HepG2 (cell line): Measurements from ENCODE around the gene SKP2. TPM values are rescaled to one million over a fixed set of nuclear protein-coding genes. Genes with fewer than 3 reads are reported as not detected.
A peak's percentile ranks its signal among the peaks of the same experiment; 100 is the strongest.

Experiments
- ATAC-seq: fragments of 200-7000 bp; cut with Tn5 transposase; 3 replicates; pipeline ENCODE4 v1.9.1; 2020; ENCODE audit warnings: mild to moderate bottlenecking, moderate library complexity
- BruUV-seq: library from RNA; stranded (reverse); fragments of 400-500 nt; replicated peaks from 2 replicates; lab custom pipeline; 2021; lab: Mats Ljungman, UMichigan
- CTCF ChIA-PET: fragments of 300-600 bp; formaldehyde crosslinking; extraction: SDS; loops from one replicate; lab custom pipeline; 2021; ENCODE audit warnings: low total read pairs, inconsistent platforms, low intra/inter-chr PET ratio; lab: Yijun Ruan, JAX
- POLR2A ChIA-PET: fragments of 350-600 bp; sonication (Branson Sonifier 250); formaldehyde crosslinking; loops from one replicate; lab custom pipeline; 2020; ENCODE audit warnings: antibody characterized with exemption, inconsistent platforms; lab: Yijun Ruan, JAX
- DNase-seq: peaks from one replicate; pipeline ENCODE4 v3.0.0-alpha.2; 2015; ENCODE audit warnings: low spot score
- FAIRE-seq: peaks from 3 replicates; lab custom pipeline; 2011; peaks lifted over from hg19 to GRCh38; lab: Jason Lieb, UNC
- H2AFZ ChIP-seq: one replicate; pipeline ENCODE4 v1.6.1; 2011; ENCODE audit warnings: low read length, inconsistent platforms
- H3K27ac ChIP-seq: fragments of 300-600 bp; 3 replicates; pipeline ENCODE4 v1.8.0; 2011; ENCODE audit warnings: mixed run types, mild to moderate bottlenecking, mixed read lengths, low read length, inconsistent platforms; ENCODE audit not compliant: insufficient read depth; ENCODE audit errors: extremely low read length
- H3K27me3 ChIP-seq, 2 experiments: fragments of 200-600 bp in 1 of 2; 2 replicates in 1 of 2; 3 replicates in 1 of 2; pipeline versions ENCODE4 v1.6.0 to v1.8.0; 2011; ENCODE audit warnings: low read length in 2 of 2, mild to moderate bottlenecking in 2 of 2, moderate library complexity in 2 of 2, inconsistent platforms in 1 of 2; ENCODE audit not compliant: insufficient read depth in 2 of 2, control insufficient read depth in 1 of 2
- H3K36me3 ChIP-seq, 2 experiments: fragments of 200-600 bp in 1 of 2; replicated peaks in 1 of 2; 2 replicates in 1 of 2; 3 replicates in 1 of 2; pipeline versions ENCODE4 v1.5.1 to v1.8.0; 2011; ENCODE audit warnings: low read length in 2 of 2, inconsistent platforms in 1 of 2; ENCODE audit not compliant: insufficient read depth in 2 of 2, control insufficient read depth in 1 of 2
- H3K4me1 ChIP-seq: 2 replicates; pipeline ENCODE4 v1.5.1; 2012; ENCODE audit warnings: low read length, inconsistent platforms; ENCODE audit not compliant: insufficient read depth
- H3K4me2 ChIP-seq: 2 replicates; pipeline ENCODE4 v1.6.0; 2011; ENCODE audit warnings: low read depth, low read length, inconsistent platforms
- H3K4me3 ChIP-seq, 3 experiments: fragments of 200-600 bp in 1 of 3; sonication (generic), shearing (Covaris generic) in 1 of 3; replicated peaks in 1 of 3; 2 replicates each; pipeline ENCODE4 v1.5.1; 2011 to 2016; ENCODE audit warnings: low read length in 3 of 3, inconsistent platforms in 2 of 3, low read depth in 2 of 3, mild to moderate bottlenecking in 2 of 3, control low read depth in 1 of 3, mixed read lengths in 1 of 3; ENCODE audit not compliant: insufficient read depth in 1 of 3
- H3K79me2 ChIP-seq: one replicate; pipeline ENCODE4 v1.6.1; 2011; ENCODE audit warnings: low read length, inconsistent platforms; ENCODE audit not compliant: insufficient read depth
- H3K9ac ChIP-seq: 2 replicates; pipeline ENCODE4 v1.6.0; 2011; ENCODE audit warnings: mild to moderate bottlenecking, low read depth, low read length, inconsistent platforms; ENCODE audit not compliant: insufficient read depth
- H3K9me3 ChIP-seq: 2 replicates; pipeline ENCODE4 v1.5.1; 2012; ENCODE audit warnings: mild to moderate bottlenecking, low read length
- H4K20me1 ChIP-seq: 2 replicates; pipeline ENCODE4 v1.6.0; 2011; ENCODE audit warnings: inconsistent platforms, mild to moderate bottlenecking, low read length, moderate library complexity; ENCODE audit not compliant: insufficient read depth
- ATM ChIP-seq: fragments of 450-650 bp; IDR thresholded peaks from 2 replicates; pipeline ENCODE4 v1.7.1; 2017; ENCODE audit warnings: mild to moderate bottlenecking, borderline replicate concordance
- BRD4 ChIP-seq: sonication (generic); formaldehyde crosslinking; IDR thresholded peaks from 2 replicates; pipeline ENCODE4 v1.4.0; 2020; ENCODE audit warnings: missing genetic modification reagents
- GATA4 ChIP-seq: sonication (generic); IDR thresholded peaks from 2 replicates; pipeline ENCODE4 v1.6.1; 2016; ENCODE audit warnings: antibody characterized with exemption, low read depth, borderline replicate concordance
- GPBP1L1 ChIP-seq: sonication (generic); formaldehyde crosslinking; IDR thresholded peaks from 2 replicates; pipeline ENCODE4 v1.5.0; 2020; ENCODE audit warnings: mild to moderate bottlenecking, missing genetic modification reagents
- MAFK ChIP-seq, 2 experiments: IDR thresholded peaks in 1 of 2; conservative IDR thresholded peaks in 1 of 2; 2 replicates each; pipeline ENCODE4 v1.6.1; 2011; ENCODE audit warnings: improper control_type of control experiment in 2 of 2, low read length in 2 of 2
- TERF1 ChIP-seq: sonication (generic); formaldehyde crosslinking; IDR thresholded peaks from 2 replicates; pipeline ENCODE4 v1.8.0; 2022; ENCODE audit warnings: mild to moderate bottlenecking, missing genetic modification reagents, moderate library complexity
- ZBTB7B ChIP-seq: sonication (generic); formaldehyde crosslinking; IDR thresholded peaks from 2 replicates; pipeline ENCODE4 v1.4.0; 2020; ENCODE audit warnings: missing genetic modification reagents
- ZFP36L1 ChIP-seq: sonication (generic); formaldehyde crosslinking; IDR thresholded peaks from 2 replicates; pipeline ENCODE4 v1.8.0; 2022; ENCODE audit warnings: mild to moderate bottlenecking, missing genetic modification reagents, moderate library complexity
- ZFP90 ChIP-seq: sonication (generic); formaldehyde crosslinking; IDR thresholded peaks from 2 replicates; pipeline ENCODE4 v1.8.0; 2022; ENCODE audit warnings: missing genetic modification reagents, mild to moderate bottlenecking, inconsistent platforms, borderline replicate concordance
- ZNF468 ChIP-seq: sonication (generic); formaldehyde crosslinking; IDR thresholded peaks from 2 replicates; pipeline ENCODE4 v1.8.0; 2022; ENCODE audit warnings: mild to moderate bottlenecking, moderate library complexity, missing genetic modification reagents
- ZNF496 ChIP-seq: sonication (generic); formaldehyde crosslinking; IDR thresholded peaks from 2 replicates; pipeline ENCODE4 v1.8.1; 2023; ENCODE audit warnings: mild to moderate bottlenecking, moderate library complexity, missing genetic modification reagents; ENCODE audit not compliant: insufficient replicate concordance
- ZNF597 ChIP-seq: sonication (generic); formaldehyde crosslinking; IDR thresholded peaks from 2 replicates; pipeline ENCODE4 v1.5.0; 2020; ENCODE audit warnings: missing genetic modification reagents
- WGBS: methylation state at CpG from one replicate; pipeline ENCODE4 v1.1.6; 2017; ENCODE audit warnings: low lambda C conversion rate; 5-methylcytosine and 5-hydroxymethylcytosine counted together
- in situ Hi-C: cut with HindIII; loops from 2 replicates; pipeline ENCODE4 v1.10.0; 2017; ENCODE audit warnings: low pct_unique_long_range_greater_than_20kb; ENCODE audit not compliant: extremely low pct_ligation_motif_present
- intact Hi-C: fragments of 100-400 bp; cut with micrococcal nuclease; formaldehyde crosslinking; loops from one replicate; pipeline ENCODE4 v1.10.0; 2022; ENCODE audit not compliant: unreplicated experiment
- polyA plus RNA-seq, 8 experiments: library from polyadenylated mRNA; depleted of rRNA in 3 of 8; stranded (reverse) in 7 of 8; unstranded in 1 of 8; fragments of >200 nt; fragmentation: Illumina TruSeq in 4 of 8; extraction: Trizol in 4 of 8; gene quantifications; 2 replicates each; pipeline versions ENCODE4 v1.2.1 to v1.2.3, GENCODE V29; 2011 to 2016; ENCODE audit warnings: low read depth in 4 of 8, missing spikeins in 1 of 8, mixed read lengths in 1 of 8; ENCODE audit not compliant: insufficient read depth in 1 of 8
- total RNA-seq, 5 experiments: library from RNA; depleted of rRNA; stranded (reverse); fragments of >200 nt; fragmentation: Illumina TruSeq; extraction: Trizol; gene quantifications; 2 replicates each; pipeline ENCODE4 v1.2.3, GENCODE V29; 2016; ENCODE audit warnings: low read depth in 1 of 5

Gene SKP2
- total and polyA plus RNA-seq, 2 of the 13 experiments (the other 11 are each of a cell fraction or from before 2014, with no cell fraction given): 29.6 to 84.1 TPM

- TF ChIP-seq GPBP1L1 (CRISPR knock-in tag): no peak
- no peak for TF ChIP-seq ZNF468 (CRISPR knock-in tag)
Measured at GRCh38 chr5:36162810-36163486, 11.0 kb downstream of the SKP2 start (continued).

GRCh38 chr5:36164461-36164860 lies 12.6 kb downstream of the SKP2 start:
- no peaks in the 10 kb centered on the region; the same call in 1 of the 2 replicates for H4K20me1 ChIP-seq
- TF ChIP-seq BRD4 (CRISPR knock-in tag) (no peak), MAFK (conservative IDR thresholded peaks at IDR 0.05 in 1 of 2, IDR thresholded peaks at IDR 0.05 in 1 of 2; ENCODE audit: low read length in 2 of 2) (peak; percentile 34 to 38; a peak in 3 of 4 replicates)
- intact Hi-C loops (no loop called here), in situ Hi-C loops (no loop called here)
- no peak for FAIRE-seq
- no peak for ATAC-seq
- CTCF ChIA-PET: no interaction called here
- H2AFZ ChIP-seq: no peak overlapping the region
- H3K36me3 ChIP-seq: peaks cover 19 to 90% of the 10 kb centered on the region in 2 experiments
- no peaks in the 10 kb centered on the region for H3K9me3 ChIP-seq
- H3K9ac ChIP-seq: no peak overlapping the region
- H3K27me3 ChIP-seq: no peaks in the 10 kb centered on the region
- H3K79me2 ChIP-seq: peaks cover 14% of the 10 kb centered on the region
- BruUV-seq: no TSS peak
- H3K4me2 ChIP-seq: no peak overlapping the region
- no peak overlapping the region for H3K27ac ChIP-seq
- peaks cover 24% of the 10 kb centered on the region for H3K4me1 ChIP-seq
- no peak for DNase-seq
- 94% methylated on average over 4 of the region's 4 CpGs for WGBS
- H3K4me3 ChIP-seq: no peak overlapping the region
- POLR2A ChIA-PET: no interaction called here

- no TSS peak for BruUV-seq
- WGBS: 98% methylated on average over 4 of the region's 4 CpGs
- ChIA-PET POLR2A (no interaction called here), CTCF (no interaction called here)
- Histone ChIP-seq H3K4me1 (peaks cover 6% of the 10 kb centered on the region), H2AFZ (no peak overlapping the region), H3K27me3 (no peaks in the 10 kb centered on the region), H4K20me1 (no peaks in the 10 kb centered on the region), H3K4me3 (no peak overlapping the region), H3K36me3 (peaks cover 23 to 91% of the 10 kb centered on the region in 2 experiments), H3K27ac (no peak overlapping the region), H3K9me3 (no peaks in the 10 kb centered on the region), H3K9ac (no peak overlapping the region), H3K4me2 (no peak overlapping the region), H3K79me2 (peaks cover 5% of the 10 kb centered on the region)
- DNase-seq (no peak), FAIRE-seq (no peak), ATAC-seq (no peak)
- intact Hi-C loops: no loop called here
- in situ Hi-C loops: no loop called here
- no peak for TF ChIP-seq ZFP90 (CRISPR knock-in tag)
- TF ChIP-seq ZBTB7B (CRISPR knock-in tag): no peak
- TF ChIP-seq ZNF496 (CRISPR knock-in tag): no peak
- no peak for TF ChIP-seq ZNF597 (CRISPR knock-in tag)
- TF ChIP-seq ATM: no peak
- no peak for TF ChIP-seq ZFP36L1 (CRISPR knock-in tag)
- TF ChIP-seq TERF1 (CRISPR knock-in tag): no peak
- no peak for TF ChIP-seq GATA4
Measured at GRCh38 chr5:36168737-36169136, 16.8 kb downstream of the SKP2 start.
